Measurements from ENCODE around the gene C1orf21. TPM values are rescaled to one million over a fixed set of nuclear protein-coding genes. Genes with fewer than 3 reads are reported as not detected.

Gene C1orf21
- total and polyA plus RNA-seq, 2 donors (not counting 1 experiment from before 2014, with no cell fraction given) = 53.0 to 95.4 TPM

DNA sequence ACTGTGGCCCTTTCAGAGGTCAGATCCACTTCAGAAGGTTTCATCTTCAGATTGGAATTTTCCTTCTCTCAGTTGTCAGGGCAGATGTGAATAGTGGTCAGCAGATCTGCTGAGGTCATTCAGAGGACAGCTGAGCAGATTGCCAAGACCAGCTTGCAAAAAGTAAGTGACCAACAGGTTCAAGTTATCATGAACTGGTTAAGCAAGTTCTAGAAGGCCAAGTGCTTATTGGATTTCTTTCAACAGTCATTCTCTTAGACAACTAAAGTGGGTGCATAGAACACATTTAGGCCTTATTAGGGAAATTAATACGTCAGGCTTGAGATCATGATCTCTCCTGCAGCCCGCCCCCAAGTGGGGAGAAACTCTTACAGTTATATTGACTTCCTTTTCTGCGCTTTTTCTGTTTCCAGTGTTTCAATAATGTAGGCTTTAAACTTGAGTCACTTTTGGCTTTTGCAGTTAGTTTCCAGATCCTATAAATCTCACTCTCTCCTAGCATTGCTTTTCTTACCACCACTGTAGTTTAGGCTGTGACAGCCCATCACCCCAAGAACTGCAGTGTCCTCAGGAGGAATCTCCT, 96.4 kb downstream of the C1orf21 start:
- Histone ChIP-seq H3K79me2 (ENCODE audit: control insufficient read depth, insufficient read depth, low read length) (peaks cover 22% of the 10 kb centered on the region), H3K4me1 (ENCODE audit: control insufficient read depth, extremely low read depth, insufficient read depth, low read length) (peaks cover 37% of the 10 kb centered on the region), H3K4me3 (replicated peaks in 1 of 4; ENCODE audit: control extremely low read depth in 1 of 4, insufficient read depth in 1 of 4, low read depth in 3 of 4, low read length in 4 of 4) (no peak overlapping the region), H2AFZ (ENCODE audit: low read length) (no peak overlapping the region), H3K27ac (ENCODE audit: insufficient read depth, low read length) (peak overlapping the region; percentile 55), H4K20me1 (ENCODE audit: control insufficient read depth, extremely low read depth, insufficient read depth, low read length) (no peaks in the 10 kb centered on the region), H3K27me3 (ENCODE audit: control insufficient read depth, insufficient read depth, low read length) (no peaks in the 10 kb centered on the region), H3K9ac (ENCODE audit: insufficient read depth, low read length) (no peak overlapping the region), H3K36me3 (ENCODE audit: control insufficient read depth, insufficient read depth, low read length) (no peaks in the 10 kb centered on the region), H3K4me2 (ENCODE audit: extremely low read depth, insufficient read depth, low read length) (peak overlapping the region; percentile 42), H3K9me3 (ENCODE audit: control insufficient read depth, insufficient read depth, low read depth, low read length) (no peaks in the 10 kb centered on the region)
- peak; percentile 60 to 83 for DNase-seq (ENCODE audit: low read depth in 2 of 2)
- no peak for TF ChIP-seq EZH2 (IDR thresholded peaks at IDR 0.05; ENCODE audit: low read length, missing control alignments)
- TF ChIP-seq, protein P1, sequence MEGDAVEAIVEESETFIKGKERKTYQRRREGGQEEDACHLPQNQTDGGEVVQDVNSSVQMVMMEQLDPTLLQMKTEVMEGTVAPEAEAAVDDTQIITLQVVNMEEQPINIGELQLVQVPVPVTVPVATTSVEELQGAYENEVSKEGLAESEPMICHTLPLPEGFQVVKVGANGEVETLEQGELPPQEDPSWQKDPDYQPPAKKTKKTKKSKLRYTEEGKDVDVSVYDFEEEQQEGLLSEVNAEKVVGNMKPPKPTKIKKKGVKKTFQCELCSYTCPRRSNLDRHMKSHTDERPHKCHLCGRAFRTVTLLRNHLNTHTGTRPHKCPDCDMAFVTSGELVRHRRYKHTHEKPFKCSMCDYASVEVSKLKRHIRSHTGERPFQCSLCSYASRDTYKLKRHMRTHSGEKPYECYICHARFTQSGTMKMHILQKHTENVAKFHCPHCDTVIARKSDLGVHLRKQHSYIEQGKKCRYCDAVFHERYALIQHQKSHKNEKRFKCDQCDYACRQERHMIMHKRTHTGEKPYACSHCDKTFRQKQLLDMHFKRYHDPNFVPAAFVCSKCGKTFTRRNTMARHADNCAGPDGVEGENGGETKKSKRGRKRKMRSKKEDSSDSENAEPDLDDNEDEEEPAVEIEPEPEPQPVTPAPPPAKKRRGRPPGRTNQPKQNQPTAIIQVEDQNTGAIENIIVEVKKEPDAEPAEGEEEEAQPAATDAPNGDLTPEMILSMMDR (conservative IDR thresholded peaks at IDR 0.05 in 1 of 2, IDR thresholded peaks at IDR 0.05 in 1 of 2; ENCODE audit: low read depth in 1 of 2, low read length in 2 of 2) = peak; percentile 19 to 20

DNA sequence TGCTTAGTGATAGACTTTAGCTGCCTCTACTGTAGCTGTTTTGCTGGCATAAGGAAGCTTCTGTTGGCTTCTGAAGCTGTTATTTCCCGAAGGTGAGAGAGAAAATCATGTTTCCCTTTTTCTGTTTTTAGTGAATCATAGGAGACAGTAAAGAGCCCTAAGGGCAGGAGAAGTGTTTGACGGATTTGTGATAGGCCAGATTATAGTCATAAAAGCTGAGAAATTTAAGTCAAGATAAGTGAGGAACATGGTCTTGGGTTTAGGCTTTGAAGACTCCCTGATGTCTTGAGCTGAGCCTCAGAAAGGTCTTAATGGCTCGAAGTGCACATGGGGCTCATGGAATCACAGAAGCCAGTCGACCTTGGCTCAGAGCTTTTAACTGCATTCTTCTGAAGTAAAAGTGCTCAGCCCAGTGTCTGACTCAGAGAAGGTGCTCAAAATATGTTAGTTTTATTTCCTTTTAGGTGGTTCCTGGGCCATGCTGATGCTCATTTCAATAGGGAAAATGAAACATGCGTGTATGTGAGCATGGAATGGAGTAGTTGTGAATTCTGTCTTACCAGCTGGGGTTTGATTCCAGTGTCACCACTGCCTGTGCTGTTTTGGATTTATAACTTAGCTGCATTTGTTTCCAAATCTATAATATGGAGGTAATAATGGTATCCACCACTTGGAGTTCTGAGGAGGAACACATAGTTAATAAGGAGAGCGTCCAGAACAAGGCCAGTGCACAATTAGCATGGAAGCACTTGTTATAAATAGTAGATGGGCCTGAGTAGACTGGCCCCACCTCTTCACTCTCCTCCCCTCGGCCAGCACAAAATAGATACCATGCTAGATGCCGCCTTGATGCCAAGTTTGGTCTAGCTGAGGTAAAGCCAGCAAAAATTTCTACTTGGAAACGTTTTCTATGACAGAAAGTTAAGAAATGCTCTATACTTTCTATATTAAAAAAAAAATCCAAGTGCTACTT, 99.2 kb downstream of the C1orf21 start:
- peak in 1 of 2 donors; percentile 36 for DNase-seq (ENCODE audit: low read depth in 2 of 2)
- no peak for TF ChIP-seq EZH2 (IDR thresholded peaks at IDR 0.05; ENCODE audit: low read length, missing control alignments)
- Histone ChIP-seq H3K79me2 (ENCODE audit: control insufficient read depth, insufficient read depth, low read length) (peaks cover 30% of the 10 kb centered on the region), H3K4me2 (ENCODE audit: extremely low read depth, insufficient read depth, low read length) (no peak overlapping the region), H4K20me1 (ENCODE audit: control insufficient read depth, extremely low read depth, insufficient read depth, low read length) (no peaks in the 10 kb centered on the region), H2AFZ (ENCODE audit: low read length) (no peak overlapping the region), H3K36me3 (ENCODE audit: control insufficient read depth, insufficient read depth, low read length) (no peaks in the 10 kb centered on the region), H3K4me1 (ENCODE audit: control insufficient read depth, extremely low read depth, insufficient read depth, low read length) (peaks cover 47% of the 10 kb centered on the region), H3K4me3 (replicated peaks in 1 of 4; ENCODE audit: control extremely low read depth in 1 of 4, insufficient read depth in 1 of 4, low read depth in 3 of 4, low read length in 4 of 4) (no peak overlapping the region), H3K9ac (ENCODE audit: insufficient read depth, low read length) (no peak overlapping the region), H3K9me3 (ENCODE audit: control insufficient read depth, insufficient read depth, low read depth, low read length) (no peaks in the 10 kb centered on the region), H3K27me3 (ENCODE audit: control insufficient read depth, insufficient read depth, low read length) (no peaks in the 10 kb centered on the region), H3K27ac (ENCODE audit: insufficient read depth, low read length) (peak overlapping the region; percentile 39)

DNA sequence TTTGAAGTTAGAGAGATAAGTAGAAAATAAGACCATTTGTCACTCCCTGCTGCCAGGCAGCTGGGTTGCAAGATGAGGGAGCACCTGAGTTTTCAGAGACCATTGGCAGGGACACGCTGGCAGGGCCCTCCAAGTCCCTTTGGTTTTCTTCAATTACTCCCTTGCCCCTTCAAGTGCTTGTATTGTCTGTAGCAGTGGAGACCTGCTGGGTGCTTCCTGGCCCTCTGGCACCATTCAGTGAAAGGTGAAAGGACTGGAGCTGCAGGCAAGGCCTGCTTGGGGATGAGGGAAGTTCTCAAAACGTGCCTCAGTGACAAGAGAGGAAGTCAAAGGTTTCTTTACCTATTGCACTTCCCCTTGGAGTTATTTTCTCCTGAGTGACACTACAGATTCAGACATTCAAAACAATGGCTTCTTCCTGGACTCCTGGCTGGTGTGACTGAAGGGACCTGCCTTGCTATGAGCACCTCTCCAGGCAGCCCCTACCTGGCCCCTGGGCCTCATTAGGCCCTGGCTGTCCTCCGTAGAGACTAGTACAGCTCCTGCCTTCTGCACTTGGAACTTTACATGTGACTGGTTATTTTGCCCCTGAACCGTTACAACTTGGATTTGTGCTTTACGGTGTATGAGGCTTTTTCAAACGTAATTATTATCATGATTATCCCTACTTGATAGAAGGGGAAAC, 100.1 kb downstream of the C1orf21 start:
- no peaks in the 10 kb centered on the region for H3K27me3 ChIP-seq (ENCODE audit: control insufficient read depth, insufficient read depth, low read length)
- no peaks in the 10 kb centered on the region for H4K20me1 ChIP-seq (ENCODE audit: control insufficient read depth, extremely low read depth, insufficient read depth, low read length)
- no peaks in the 10 kb centered on the region for H3K36me3 ChIP-seq (ENCODE audit: control insufficient read depth, insufficient read depth, low read length)
- peaks cover 30% of the 10 kb centered on the region for H3K79me2 ChIP-seq (ENCODE audit: control insufficient read depth, insufficient read depth, low read length)
- no peak for DNase-seq (ENCODE audit: low read depth in 2 of 2)
- peak overlapping the region; percentile 37 for H3K27ac ChIP-seq (ENCODE audit: insufficient read depth, low read length)
- no peak overlapping the region for H3K9ac ChIP-seq (ENCODE audit: insufficient read depth, low read length)
- no peaks in the 10 kb centered on the region for H3K9me3 ChIP-seq (ENCODE audit: control insufficient read depth, insufficient read depth, low read depth, low read length)
- no peak overlapping the region for H2AFZ ChIP-seq (ENCODE audit: low read length)
- peaks cover 43% of the 10 kb centered on the region for H3K4me1 ChIP-seq (ENCODE audit: control insufficient read depth, extremely low read depth, insufficient read depth, low read length)
- no peak for TF ChIP-seq EZH2 (IDR thresholded peaks at IDR 0.05; ENCODE audit: low read length, missing control alignments)
- TF ChIP-seq, protein P1 (conservative IDR thresholded peaks at IDR 0.05 in 1 of 2, IDR thresholded peaks at IDR 0.05 in 1 of 2; ENCODE audit: low read depth in 1 of 2, low read length in 2 of 2) = no peak
- H3K4me3 ChIP-seq (replicated peaks in 1 of 4; ENCODE audit: control extremely low read depth in 1 of 4, insufficient read depth in 1 of 4, low read depth in 3 of 4, low read length in 4 of 4) = no peak overlapping the region
- H3K4me2 ChIP-seq (ENCODE audit: extremely low read depth, insufficient read depth, low read length) = no peak overlapping the region

Measured in fibroblast of lung (primary cell).